ENCODE data around the gene GSK3B.

Gene GSK3B

GRCh38 chr3:119870512-119870911 is 223.7 kb downstream of the GSK3B start:
- DNase-seq = no peak

GRCh38 chr3:119864476-119864875 is 229.8 kb downstream of the GSK3B start:
- DNase-seq = no peak

- no peak for DNase-seq
Measured at GRCh38 chr3:119862616-119863015, 231.6 kb downstream of the GSK3B start.

- DNase-seq = no peak
Measured at GRCh38 chr3:119861681-119862080, 232.6 kb downstream of the GSK3B start.

GRCh38 chr3:119859728-119860127 is 234.5 kb downstream of the GSK3B start:
- no peak for DNase-seq

- DNase-seq = no peak
Measured at GRCh38 chr3:119858957-119859356, 235.3 kb downstream of the GSK3B start.

- DNase-seq = no peak
Measured at GRCh38 chr3:119856695-119857094, 237.6 kb downstream of the GSK3B start.

- no peak for DNase-seq
Measured at GRCh38 chr3:119849126-119849525, 245.1 kb downstream of the GSK3B start.

GRCh38 chr3:119841808-119842471 is 252.3 kb downstream of the GSK3B start:
- DNase-seq = no peak

- no peak for DNase-seq
Measured at GRCh38 chr3:119835556-119835955, 258.7 kb downstream of the GSK3B start.

GRCh38 chr3:119834754-119835370 is 259.4 kb downstream of the GSK3B start:
- no peak for DNase-seq

- DNase-seq = no peak
Measured at GRCh38 chr3:119831941-119832371, 262.3 kb downstream of the GSK3B start.

- no peak for DNase-seq
Measured at GRCh38 chr3:119831022-119831421, 263.2 kb downstream of the GSK3B start.

- DNase-seq = no peak
Measured at GRCh38 chr3:119829420-119829819, 264.8 kb downstream of the GSK3B start.

GRCh38 chr3:119826711-119827608 is 267.3 kb downstream of the GSK3B start:
- no peak for DNase-seq

GRCh38 chr3:119825820-119826219 is 268.4 kb downstream of the GSK3B start:
- no peak for DNase-seq

GRCh38 chr3:119819806-119820205 is 274.4 kb downstream of the GSK3B start:
- no peak for DNase-seq

GRCh38 chr3:119818937-119819336 is 275.3 kb downstream of the GSK3B start:
- DNase-seq = no peak

GRCh38 chr3:119817583-119818363 is 276.5 kb downstream of the GSK3B start:
- DNase-seq = no peak

GRCh38 chr3:119817071-119817470 is 277.2 kb downstream of the GSK3B start:
- no peak for DNase-seq

GRCh38 chr3:119815716-119816115 is 278.5 kb downstream of the GSK3B start:
- no peak for DNase-seq

- no peak for DNase-seq
Measured at GRCh38 chr3:119812491-119813058, 281.7 kb downstream of the GSK3B start.

- DNase-seq = peak; percentile 54 to 65
Measured at GRCh38 chr3:119810018-119810435, 284.2 kb downstream of the GSK3B start.

Data from activated CD4-positive, alpha-beta T cell treated with anti-CD3 and anti-CD28 coated beads, Interleukin-2, amount 50 U/mL, for 4 hours (primary cell).